Renal cortical epithelial cell (primary cell): ENCODE measurements around the gene TFEB. TPM values are rescaled to one million over a fixed set of nuclear protein-coding genes. Genes with fewer than 3 reads are reported as not detected.

Source experiments
- DNase-seq: peaks from one replicate; pipeline ENCODE4 v3.0.0-alpha.2; 2011; ENCODE audit warnings: low read depth
- total RNA-seq: library from RNA; depleted of rRNA; stranded (reverse); fragments of >200 nt; gene quantifications from 2 replicates; pipeline ENCODE4 v1.2.3, GENCODE V29; 2014

The TFEB gene
- total RNA-seq, 1 donor from 2014 or later = 14.7 TPM

GRCh38 chr6:41675992-41676391 lies 59.4 kb downstream of the TFEB start:
- no peak for DNase-seq

- DNase-seq = no peak
These were observed 60.1 kb downstream of the TFEB start for GRCh38 chr6:41675176-41675775.

- DNase-seq = no peak
These were observed 61.0 kb downstream of the TFEB start for GRCh38 chr6:41674231-41675000.

- no peak for DNase-seq
These were observed 61.8 kb downstream of the TFEB start for GRCh38 chr6:41673704-41674000.

GRCh38 chr6:41672816-41673703 lies 62.3 kb downstream of the TFEB start:
- no peak for DNase-seq

GRCh38 chr6:41672016-41672415 lies 63.4 kb downstream of the TFEB start:
- DNase-seq = no peak

GRCh38 chr6:41671376-41671775 lies 64.0 kb downstream of the TFEB start:
- no peak for DNase-seq

- no peak for DNase-seq
These were observed 64.6 kb downstream of the TFEB start for GRCh38 chr6:41670703-41671360.

GRCh38 chr6:41668968-41669367 lies 66.4 kb downstream of the TFEB start:
- no peak for DNase-seq

- no peak for DNase-seq
These were observed 68.2 kb downstream of the TFEB start for GRCh38 chr6:41667195-41667594.

GRCh38 chr6:41664271-41664670 lies 71.1 kb downstream of the TFEB start:
- DNase-seq = no peak

GRCh38 chr6:41663568-41663967 lies 71.8 kb downstream of the TFEB start:
- DNase-seq = no peak

GRCh38 chr6:41659935-41660334 lies 75.5 kb downstream of the TFEB start:
- no peak for DNase-seq

- DNase-seq = no peak
These were observed 76.8 kb downstream of the TFEB start for GRCh38 chr6:41658636-41659035.

- no peak for DNase-seq
These were observed 78.0 kb downstream of the TFEB start for GRCh38 chr6:41657131-41658094.

- DNase-seq = no peak
These were observed 79.3 kb downstream of the TFEB start for GRCh38 chr6:41656002-41656691.

- no peak for DNase-seq
These were observed 79.8 kb downstream of the TFEB start for GRCh38 chr6:41655646-41656001.

- DNase-seq = no peak
These were observed 80.2 kb downstream of the TFEB start for GRCh38 chr6:41655176-41655575.

GRCh38 chr6:41654698-41655151 lies 80.7 kb downstream of the TFEB start:
- no peak for DNase-seq

- DNase-seq = no peak
These were observed 81.2 kb downstream of the TFEB start for GRCh38 chr6:41654151-41654697.
